Osteoblast (primary cell): Measurements from ENCODE around the gene SLC39A2. TPM values are rescaled to one million over a fixed set of nuclear protein-coding genes. Genes with fewer than 3 reads are reported as not detected.

ENCODE experiments used
- DNase-seq: peaks from one replicate; pipeline ENCODE4 v3.0.0; 2011; ENCODE audit warnings: low spot score, mixed read lengths; ENCODE audit not compliant: insufficient read length; ENCODE audit errors: missing footprints
- H2AFZ ChIP-seq: 2 replicates; pipeline ENCODE4 v1.6.0; 2011; ENCODE audit warnings: mild to moderate bottlenecking, low read length
- H3K27ac ChIP-seq: 2 replicates; pipeline ENCODE4 v1.5.1; 2011; ENCODE audit warnings: mild to moderate bottlenecking, low read depth, low read length, moderate library complexity
- H3K27me3 ChIP-seq: 2 replicates; pipeline ENCODE4 v1.6.0; 2012; ENCODE audit warnings: mild to moderate bottlenecking, control low read depth, inconsistent platforms, low read length, moderate library complexity; ENCODE audit not compliant: insufficient read depth
- H3K36me3 ChIP-seq: 2 replicates; pipeline ENCODE4 v1.5.1; 2011; ENCODE audit warnings: mild to moderate bottlenecking, low read length, control low read depth, moderate library complexity; ENCODE audit not compliant: insufficient read depth
- H3K4me1 ChIP-seq: 2 replicates; pipeline ENCODE4 v1.5.1; 2011; ENCODE audit warnings: mild to moderate bottlenecking, low read length, control low read depth, moderate library complexity; ENCODE audit not compliant: insufficient read depth
- H3K4me2 ChIP-seq: 2 replicates; pipeline ENCODE4 v1.6.0; 2011; ENCODE audit warnings: mild to moderate bottlenecking, low read length; ENCODE audit not compliant: insufficient read depth
- H3K4me3 ChIP-seq: fragments of 200-600 bp; sonication (generic); 3 replicates; pipeline ENCODE4 v1.5.1; 2012; ENCODE audit warnings: mild to moderate bottlenecking, low read length, inconsistent platforms; ENCODE audit not compliant: insufficient read depth
- H3K79me2 ChIP-seq: 2 replicates; pipeline ENCODE4 v1.6.0; 2012; ENCODE audit warnings: mild to moderate bottlenecking, low read length, control low read depth, inconsistent platforms; ENCODE audit not compliant: insufficient read depth
- H3K9me3 ChIP-seq: 2 replicates; pipeline ENCODE4 v1.5.1; 2011; ENCODE audit warnings: low read depth, low read length, control low read depth
- H4K20me1 ChIP-seq: 2 replicates; pipeline ENCODE4 v1.6.0; 2012; ENCODE audit warnings: mild to moderate bottlenecking, low read length, control low read depth; ENCODE audit not compliant: insufficient read depth
- CTCF ChIP-seq: IDR thresholded peaks from 2 replicates; pipeline ENCODE4 v1.5.1; 2011; ENCODE audit warnings: mild to moderate bottlenecking, low read depth, low read length, moderate library complexity; ENCODE audit errors: extremely low read depth
- total RNA-seq: library from RNA; depleted of rRNA; stranded (reverse); fragments of >200 nt; gene quantifications from 2 replicates; pipeline ENCODE4 v1.2.3, GENCODE V29; 2012

SLC39A2 gene
- total RNA-seq, 1 donor = 0.72 TPM

GRCh38 chr14:20969336-20969735 is 29.8 kb upstream of the SLC39A2 start:
- H4K20me1 ChIP-seq = no peaks in the 10 kb centered on the region
- H3K36me3 ChIP-seq = no peaks in the 10 kb centered on the region
- no peak overlapping the region for H2AFZ ChIP-seq

GRCh38 chr14:20970647-20970982 is 28.5 kb upstream of the SLC39A2 start:
- no peak for TF ChIP-seq CTCF

More at GRCh38 chr14:20969336-20969735, 29.8 kb upstream of the SLC39A2 start:
- H3K9me3 ChIP-seq = no peaks in the 10 kb centered on the region
- no peak overlapping the region for H3K4me2 ChIP-seq
- H3K4me3 ChIP-seq = no peak overlapping the region
- TF ChIP-seq CTCF = no peak
- H3K79me2 ChIP-seq = no peaks in the 10 kb centered on the region
- H3K27me3 ChIP-seq = peaks cover 21% of the 10 kb centered on the region
- peaks cover 7% of the 10 kb centered on the region for H3K4me1 ChIP-seq
- H3K27ac ChIP-seq = no peak overlapping the region
- no peak for DNase-seq

GRCh38 chr14:20970983-20971704 is 27.9 kb upstream of the SLC39A2 start:
- Histone ChIP-seq H3K27me3 (peaks cover 20% of the 10 kb centered on the region), H3K27ac (peak overlapping the region; percentile 39), H2AFZ (peak overlapping the region; percentile 100), H3K4me2 (peak overlapping the region; percentile 100), H3K4me1 (peaks cover 13% of the 10 kb centered on the region), H3K4me3 (peak overlapping the region; percentile 88), H3K79me2 (no peaks in the 10 kb centered on the region), H3K9me3 (no peaks in the 10 kb centered on the region), H4K20me1 (no peaks in the 10 kb centered on the region), H3K36me3 (no peaks in the 10 kb centered on the region)
- peak; percentile 93 for DNase-seq
- TF ChIP-seq CTCF = peak; percentile 84

More at GRCh38 chr14:20970647-20970982, 28.5 kb upstream of the SLC39A2 start:
- no peak overlapping the region for H3K27ac ChIP-seq
- H3K79me2 ChIP-seq = no peaks in the 10 kb centered on the region
- H3K36me3 ChIP-seq = no peaks in the 10 kb centered on the region
- no peaks in the 10 kb centered on the region for H3K9me3 ChIP-seq
- peaks cover 21% of the 10 kb centered on the region for H3K27me3 ChIP-seq
- peak overlapping the region; percentile 100 for H2AFZ ChIP-seq
- H3K4me2 ChIP-seq = peak overlapping the region; percentile 100
- no peaks in the 10 kb centered on the region for H4K20me1 ChIP-seq
- peaks cover 13% of the 10 kb centered on the region for H3K4me1 ChIP-seq
- peak overlapping the region; percentile 88 for H3K4me3 ChIP-seq
- DNase-seq = no peak

- Histone ChIP-seq H3K27ac (peak overlapping the region; percentile 36), H3K36me3 (no peaks in the 10 kb centered on the region), H4K20me1 (no peaks in the 10 kb centered on the region), H2AFZ (peak overlapping the region; percentile 100), H3K4me2 (peak overlapping the region; percentile 100), H3K4me3 (peak overlapping the region; percentile 88), H3K79me2 (no peaks in the 10 kb centered on the region), H3K27me3 (peaks cover 18% of the 10 kb centered on the region), H3K9me3 (no peaks in the 10 kb centered on the region), H3K4me1 (peaks cover 13% of the 10 kb centered on the region)
- no peak for TF ChIP-seq CTCF
- no peak for DNase-seq
Observed at GRCh38 chr14:20971705-20972021, 27.4 kb upstream of the SLC39A2 start.
